SU-DHL-6 (cell line): ENCODE measurements around the gene CLPX.

Experiments
- CTCF ChIP-seq: fragments of 200-600 bp; sonication (generic); IDR thresholded peaks from one replicate; pipeline ENCODE4 v1.5.1; 2017; ENCODE audit warnings: antibody characterized with exemption, mild to moderate bottlenecking, low read length, moderate library complexity; ENCODE audit not compliant: insufficient read depth, poor library complexity, severe bottlenecking
- EZH2phosphoT487 ChIP-seq: fragments of 200-600 bp; sonication (generic), shearing (Covaris generic); conservative IDR thresholded peaks from 2 replicates; pipeline ENCODE4 v1.6.1; 2018; ENCODE audit warnings: mild to moderate bottlenecking, antibody characterized with exemption, low read length, moderate library complexity, mixed read lengths

DNA sequence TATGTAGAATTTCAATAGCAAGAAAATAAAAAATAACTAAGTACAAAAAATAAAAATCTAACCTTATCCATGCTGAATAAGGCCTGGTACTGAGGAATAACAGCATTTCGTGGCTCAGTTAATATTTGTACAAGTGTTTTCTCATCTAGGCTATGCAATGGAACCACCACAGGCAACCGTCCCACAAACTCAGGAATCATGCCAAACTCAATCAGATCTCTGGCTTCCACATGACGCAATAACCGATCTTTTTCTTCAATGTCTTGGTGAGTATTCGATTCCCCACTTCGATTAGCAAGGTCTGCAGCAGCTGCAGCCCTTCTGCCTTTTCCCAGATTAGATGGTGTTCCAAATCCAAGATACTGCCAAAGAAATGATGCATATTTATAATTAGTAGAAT lies 30.4 kb downstream of the CLPX start:
- TF ChIP-seq CTCF (no peak), EZH2phosphoT487 (no peak)
